Skin of body (tissue), 3 donors: Measurements from ENCODE around the gene EPB41L4B. TPM values are rescaled to one million over a fixed set of nuclear protein-coding genes. Genes with fewer than 3 reads are reported as not detected.
"Not testable (repeated sequence)": the region's sequence is repeated elsewhere in the genome, so short reads cannot be mapped to it uniquely, and the experiment has no call there.

ENCODE experiments used
- DNase-seq: peaks from one replicate; lab custom pipeline; 2025; lab: John Stamatoyannopoulos, UW
- small RNA-seq: library from RNA; depleted of rRNA; stranded (forward); fragments of <200 nt; gene quantifications from one replicate; pipeline ENCODE3, GENCODE V24; 2014; ENCODE audit warnings: low replicate concordance
- total RNA-seq: library from RNA; depleted of rRNA; stranded (reverse); fragments of >200 nt; gene quantifications from one replicate; pipeline ENCODE4 v1.2.3, GENCODE V29; 2014

EPB41L4B gene
- total RNA-seq, 1 donor from 2014 or later: 11.3 TPM

- not testable (repeated sequence) for DNase-seq
These were observed 194.2 kb downstream of the EPB41L4B start for GRCh38 chr9:109126671-109127070.

GRCh38 chr9:109124121-109124520, 196.7 kb downstream of the EPB41L4B start:
- DNase-seq: no peak

- no peak for DNase-seq
These were observed 197.9 kb downstream of the EPB41L4B start for GRCh38 chr9:109122726-109123621.

Small RNA genes lying within 50 kb of the gene (small RNA-seq; reads per million reads assigned to genes)
- not detected for gene RF00019
- not detected for gene RNU6-984P

Other genes with a start within 250 kb of the EPB41L4B start
- gene TMEM245, start 201.1 kb downstream of the EPB41L4B start, total RNA-seq: 37.2 TPM
- 1.5 TPM for gene FRRS1L, start 153.8 kb downstream of the EPB41L4B start, total RNA-seq
- gene PTPN3, start 177.2 kb upstream of the EPB41L4B start, total RNA-seq: 13.3 TPM